NB4 (cell line): ENCODE data around the gene PNMT.

Experiments used
- CTCF ChIP-seq: IDR thresholded peaks from one replicate; pipeline ENCODE4 v1.5.1; 2012; ENCODE audit warnings: low read depth, low read length
- POLR2A ChIP-seq: IDR thresholded peaks from 2 replicates; pipeline ENCODE4 v1.6.1; 2011; ENCODE audit warnings: mild to moderate bottlenecking; ENCODE audit not compliant: insufficient read length; ENCODE audit errors: extremely low read depth

GRCh38 chr17:39705786-39706348, 37.6 kb downstream of the PNMT start:
- no peak for TF ChIP-seq CTCF
- no peak for TF ChIP-seq POLR2A
